CD4-positive, alpha-beta T cell (primary cell): ENCODE results near the gene ITGB2. TPM values are rescaled to one million over a fixed set of nuclear protein-coding genes. Genes with fewer than 3 reads are reported as not detected.

ENCODE experiments used
- ATAC-seq: fragments of 200-7000 bp; cut with Tn5 transposase; one replicate; pipeline ENCODE4 v1.10.0; 2022; ENCODE audit warnings: mild to moderate bottlenecking; ENCODE audit not compliant: poor library complexity
- CTCF ChIA-PET: fragments of 350-600 bp; sonication (Branson Sonifier 250); formaldehyde crosslinking; loops from one replicate; lab custom pipeline; 2021; ENCODE audit warnings: antibody characterized with exemption, inconsistent platforms; lab: Charles Lee
- POLR2A ChIA-PET: fragments of 350-600 bp; sonication (Branson Sonifier 250); formaldehyde crosslinking; loops from one replicate; lab custom pipeline; 2021; ENCODE audit warnings: antibody characterized with exemption, inconsistent platforms; lab: Charles Lee
- DNase-seq, 14 experiments: peaks; one replicate each; pipeline ENCODE4 v3.0.0-alpha.2; 2013 to 2020; ENCODE audit warnings: mixed read lengths in 2 of 14
- H3K27ac ChIP-seq, 2 donors: one replicate each; pipeline versions ENCODE4 v1.5.1 to v1.7.0; 2013; ENCODE audit warnings: low read length in 2 of 2, low read depth in 1 of 2, mild to moderate bottlenecking in 1 of 2
- H3K27me3 ChIP-seq, 2 experiments: 1 replicate in 1 of 2; 2 replicates in 1 of 2; pipeline versions ENCODE4 v1.6.1 to v1.7.0; 2013; ENCODE audit warnings: low read length in 2 of 2, control low read depth in 1 of 2, mild to moderate bottlenecking in 1 of 2, moderate library complexity in 1 of 2; ENCODE audit not compliant: insufficient read depth in 2 of 2, control insufficient read depth in 1 of 2
- H3K36me3 ChIP-seq: one replicate; pipeline ENCODE4 v1.6.1; 2013; ENCODE audit warnings: low read length, control low read depth; ENCODE audit not compliant: insufficient read depth
- H3K4me1 ChIP-seq: one replicate; pipeline ENCODE4 v1.6.1; 2013; ENCODE audit warnings: low read length, control low read depth; ENCODE audit not compliant: insufficient read depth
- H3K4me3 ChIP-seq: one replicate; pipeline ENCODE4 v1.5.1; 2013; ENCODE audit warnings: mild to moderate bottlenecking, low read length, moderate library complexity
- H3K9me3 ChIP-seq, 2 experiments: 1 replicate in 1 of 2; 2 replicates in 1 of 2; pipeline versions ENCODE4 v1.6.1 to v1.7.0; 2013; ENCODE audit warnings: low read length in 2 of 2, mild to moderate bottlenecking in 2 of 2, control low read depth in 1 of 2, moderate library complexity in 1 of 2; ENCODE audit not compliant: control insufficient read depth in 1 of 2, insufficient read depth in 1 of 2
- H3K27ac Mint-ChIP-seq: one replicate; pipeline ENCODE4 v1.8.0; 2020; ENCODE audit warnings: mixed read lengths
- H3K27me3 Mint-ChIP-seq: one replicate; pipeline ENCODE4 v1.8.0; 2021; ENCODE audit warnings: mixed read lengths
- H3K36me3 Mint-ChIP-seq: one replicate; pipeline ENCODE4 v1.8.0; 2021; ENCODE audit warnings: low read depth, mixed read lengths
- H3K4me1 Mint-ChIP-seq: one replicate; pipeline ENCODE4 v1.8.0; 2021; ENCODE audit warnings: low read depth, mixed read lengths
- H3K4me3 Mint-ChIP-seq: one replicate; pipeline ENCODE4 v1.8.0; 2020; ENCODE audit warnings: mild to moderate bottlenecking, mixed read lengths
- H3K9me3 Mint-ChIP-seq: one replicate; pipeline ENCODE4 v1.8.0; 2020; ENCODE audit warnings: mixed read lengths
- intact Hi-C, 2 experiments: fragments of 100-400 bp; cut with DNase I in 1 of 2; cut with micrococcal nuclease in 1 of 2; formaldehyde crosslinking; loops; one replicate each; pipeline versions ENCODE4 v1.15.1 to v1.9.0; 2023 to 2025; cut with DNase I, micrococcal nuclease
- total RNA-seq, 174 experiments: library from RNA in 2 of 174; stranded (reverse) in 2 of 174; gene quantifications; one replicate each; pipeline ENCODE4 v1.2.3 and lab custom pipeline; 2021 to 2026
- TF ChIP-seq, protein P1 (sequence below): fragments of 200-600 bp; IDR thresholded peaks from one replicate; pipeline ENCODE4 v1.8.0; 2022; ENCODE audit warnings: antibody characterized with exemption, mild to moderate bottlenecking

Gene ITGB2
- total RNA-seq, 2 experiments from 2014 or later: 283 to 284 TPM

DNA sequence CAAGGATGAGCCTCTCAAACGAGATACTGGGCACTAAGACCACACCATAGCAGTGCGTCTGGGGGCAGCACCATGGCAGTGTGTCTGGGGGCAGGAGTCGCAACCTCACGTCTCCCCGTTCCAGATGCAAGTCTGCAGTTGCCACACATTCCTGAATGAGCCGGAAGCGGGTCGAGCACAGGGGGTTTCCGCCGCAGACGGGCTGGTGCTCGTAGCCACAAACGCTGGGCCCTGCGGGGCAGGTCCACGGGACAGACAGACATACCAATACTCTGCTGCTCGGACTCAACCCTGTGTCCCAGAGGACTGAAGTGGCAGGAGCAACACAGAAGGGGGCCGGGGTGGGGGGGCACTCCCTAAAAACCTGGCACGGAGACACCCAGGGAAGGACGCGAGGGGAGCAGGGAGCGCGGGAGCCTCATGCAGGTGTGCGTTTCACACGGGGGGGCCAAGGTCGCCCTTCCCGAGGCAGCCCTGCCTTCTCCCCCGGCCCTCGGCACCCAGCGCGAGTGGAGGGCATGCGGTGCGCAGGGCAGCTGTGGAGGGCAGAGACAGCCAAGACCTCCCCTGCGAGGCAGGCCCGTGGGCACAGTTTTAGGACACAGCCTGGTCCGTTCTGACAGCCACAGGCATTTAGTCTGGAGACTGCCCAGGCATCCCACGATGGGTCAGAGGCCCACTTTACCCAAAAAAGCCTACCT is 71.7 kb downstream of the ITGB2 start:
- peaks cover 48% of the 10 kb centered on the region for H3K4me1 ChIP-seq
- ATAC-seq: no peak
- no peak overlapping the region for H3K27ac Mint-ChIP-seq
- H3K27me3 ChIP-seq: no peaks in the 10 kb centered on the region
- peaks cover 53% of the 10 kb centered on the region for H3K36me3 Mint-ChIP-seq
- H3K4me3 Mint-ChIP-seq: no peak overlapping the region
- POLR2A ChIA-PET: no interaction called here
- TF ChIP-seq, protein P1, sequence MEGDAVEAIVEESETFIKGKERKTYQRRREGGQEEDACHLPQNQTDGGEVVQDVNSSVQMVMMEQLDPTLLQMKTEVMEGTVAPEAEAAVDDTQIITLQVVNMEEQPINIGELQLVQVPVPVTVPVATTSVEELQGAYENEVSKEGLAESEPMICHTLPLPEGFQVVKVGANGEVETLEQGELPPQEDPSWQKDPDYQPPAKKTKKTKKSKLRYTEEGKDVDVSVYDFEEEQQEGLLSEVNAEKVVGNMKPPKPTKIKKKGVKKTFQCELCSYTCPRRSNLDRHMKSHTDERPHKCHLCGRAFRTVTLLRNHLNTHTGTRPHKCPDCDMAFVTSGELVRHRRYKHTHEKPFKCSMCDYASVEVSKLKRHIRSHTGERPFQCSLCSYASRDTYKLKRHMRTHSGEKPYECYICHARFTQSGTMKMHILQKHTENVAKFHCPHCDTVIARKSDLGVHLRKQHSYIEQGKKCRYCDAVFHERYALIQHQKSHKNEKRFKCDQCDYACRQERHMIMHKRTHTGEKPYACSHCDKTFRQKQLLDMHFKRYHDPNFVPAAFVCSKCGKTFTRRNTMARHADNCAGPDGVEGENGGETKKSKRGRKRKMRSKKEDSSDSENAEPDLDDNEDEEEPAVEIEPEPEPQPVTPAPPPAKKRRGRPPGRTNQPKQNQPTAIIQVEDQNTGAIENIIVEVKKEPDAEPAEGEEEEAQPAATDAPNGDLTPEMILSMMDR: no peak
- no peak overlapping the region for H3K27ac ChIP-seq
- no peaks in the 10 kb centered on the region for H3K9me3 Mint-ChIP-seq
- DNase-seq: no peak
- H3K9me3 ChIP-seq: no peaks in the 10 kb centered on the region
- H3K4me1 Mint-ChIP-seq: peaks cover 43% of the 10 kb centered on the region
- H3K4me3 ChIP-seq: no peak overlapping the region
- CTCF ChIA-PET: no interaction called here
- no peaks in the 10 kb centered on the region for H3K27me3 Mint-ChIP-seq
- peaks cover 41% of the 10 kb centered on the region for H3K36me3 ChIP-seq
- intact Hi-C loops: no loop called here

DNA sequence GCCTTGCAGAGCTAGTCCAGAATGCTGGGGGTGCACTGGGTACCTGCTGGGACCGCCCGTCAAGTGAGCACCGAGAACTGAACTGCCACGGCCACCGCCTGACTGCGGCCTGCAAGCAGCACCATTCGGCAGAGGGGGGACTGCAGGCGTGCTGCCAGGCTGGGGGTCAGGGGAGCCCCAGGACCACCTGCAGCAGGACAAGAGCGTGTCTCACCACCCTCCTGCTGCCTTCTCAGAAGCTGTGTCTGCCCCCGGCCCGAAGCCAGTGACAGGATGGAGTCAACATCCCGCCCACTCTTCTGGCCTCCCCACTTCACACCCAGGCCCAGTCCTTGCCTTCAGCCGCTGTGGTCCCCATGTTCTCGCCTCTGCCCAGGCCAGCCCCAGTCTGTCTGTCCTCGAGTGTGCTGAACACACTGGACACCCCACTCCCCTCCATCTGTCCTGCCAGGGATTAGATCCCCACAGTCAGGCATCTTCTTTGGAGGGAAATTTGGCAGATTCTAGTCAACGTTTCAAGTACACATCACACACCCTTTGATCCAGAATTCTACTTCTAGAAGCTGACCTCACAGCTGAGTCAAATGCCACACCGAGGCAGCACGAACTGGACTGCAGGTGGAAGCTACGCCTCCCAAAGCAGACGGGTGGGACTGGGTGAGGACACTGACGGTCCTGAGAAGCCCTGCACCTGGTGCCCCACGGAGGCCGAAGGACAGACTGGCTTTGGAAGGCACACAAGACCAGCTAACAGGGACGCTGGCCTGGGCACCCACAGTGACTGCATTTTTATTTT is 73.2 kb downstream of the ITGB2 start:
- peaks cover 40% of the 10 kb centered on the region for H3K36me3 Mint-ChIP-seq
- peaks cover 30% of the 10 kb centered on the region for H3K4me1 Mint-ChIP-seq
- TF ChIP-seq, protein P1: no peak
- H3K4me3 Mint-ChIP-seq: peak overlapping the region; percentile 7
- Histone ChIP-seq H3K27me3 (no peaks in the 10 kb centered on the region), H3K4me1 (peaks cover 36% of the 10 kb centered on the region), H3K4me3 (no peak overlapping the region), H3K9me3 (no peaks in the 10 kb centered on the region), H3K36me3 (peaks cover 29% of the 10 kb centered on the region), H3K27ac (peak overlapping the region in 1 of 2 donors; percentile 29)
- POLR2A ChIA-PET: interaction anchor here (1.5 to 2.2 kb wide), 3 partner anchors 20 to 85 kb away, joined by 4 to 8 read pairs (median 7); partner anchors contain the start of gene PTTG1IP
- H3K9me3 Mint-ChIP-seq: no peaks in the 10 kb centered on the region
- no peaks in the 10 kb centered on the region for H3K27me3 Mint-ChIP-seq
- CTCF ChIA-PET: no interaction called here
- DNase-seq (no peak), ATAC-seq (no peak)
- H3K27ac Mint-ChIP-seq: no peak overlapping the region
- intact Hi-C loops: loop anchor here in 1 of 2 experiments (2.0 kb wide), 1 partner anchor 25 kb away; the partner anchor contains the start of gene PTTG1IP

DNA sequence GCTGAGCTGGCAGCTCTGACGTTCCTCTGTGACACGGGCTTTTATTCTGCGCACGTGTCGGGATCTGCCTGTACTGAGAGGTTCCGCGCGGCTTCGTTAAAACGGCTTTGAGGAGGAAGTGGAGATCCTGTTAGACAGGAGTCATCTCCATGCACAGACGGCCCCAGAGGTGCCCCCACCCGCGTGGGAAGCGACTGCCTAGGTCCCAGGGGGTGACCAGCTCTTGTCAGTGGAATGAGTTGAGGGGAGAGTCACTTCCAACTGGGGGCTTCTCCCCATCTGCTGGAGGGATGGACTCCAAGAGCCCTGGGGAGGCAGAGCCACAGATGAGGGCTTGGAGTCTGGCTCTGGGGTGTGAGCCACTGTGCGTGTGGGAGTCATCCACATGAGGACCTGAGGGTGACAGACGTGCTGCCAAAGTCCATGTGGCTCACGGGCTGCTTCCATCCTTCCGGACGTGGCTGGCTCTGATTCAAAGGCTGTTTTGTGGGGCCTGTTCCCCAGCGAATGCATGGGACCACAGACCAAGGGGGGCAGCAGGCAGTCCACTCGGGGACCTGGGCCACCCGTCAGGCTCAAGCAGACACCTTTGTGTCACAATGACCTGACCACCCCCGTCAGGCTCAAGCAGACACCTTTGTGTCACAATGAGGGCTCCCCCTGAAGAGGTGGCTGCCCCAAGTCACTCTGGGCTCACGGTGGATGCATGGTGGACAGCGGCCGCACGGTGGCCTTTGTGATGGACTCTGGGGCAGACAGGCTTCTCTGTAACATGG is 74.0 kb downstream of the ITGB2 start:
- Histone ChIP-seq H3K9me3 (no peaks in the 10 kb centered on the region), H3K4me3 (no peak overlapping the region), H3K27ac (peak overlapping the region in 1 of 2 donors; percentile 29), H3K36me3 (peaks cover 27% of the 10 kb centered on the region), H3K27me3 (no peaks in the 10 kb centered on the region), H3K4me1 (peaks cover 31% of the 10 kb centered on the region)
- intact Hi-C loops: loop anchor here in 1 of 2 experiments (1.0 to 2.0 kb wide), 2 partner anchors 26 to 44 kb away; partner anchors contain the start of gene PTTG1IP
- Mint-ChIP-seq H3K4me3 (peak overlapping the region; percentile 80), H3K36me3 (peaks cover 32% of the 10 kb centered on the region), H3K27ac (peak overlapping the region; percentile 86), H3K9me3 (no peaks in the 10 kb centered on the region), H3K4me1 (peaks cover 22% of the 10 kb centered on the region), H3K27me3 (no peaks in the 10 kb centered on the region)
- ChIA-PET CTCF (interaction anchor here (0.7 to 1.6 kb wide), 4 partner anchors 20 to 45 kb away, joined by 3 to 7 read pairs (median 4); partner anchors contain the start of gene UBE2G2), POLR2A (interaction anchor here (0.8 to 2.2 kb wide), 7 partner anchors 10 to 86 kb away, joined by 3 to 8 read pairs (median 4); partner anchors contain the start of gene PTTG1IP)
- peak; percentile 81 for ATAC-seq
- TF ChIP-seq, protein P1: no peak
- DNase-seq: peak in 13 of 14 experiments; percentile 15 to 75 (median 47)
